Activated naive CD4-positive, alpha-beta T cell treated with anti-CD3 and anti-CD28 coated beads, Interleukin-2, amount 50 U/mL, for 72 hours (primary cell): ENCODE results near the gene IL4I1. TPM values are rescaled to one million over a fixed set of nuclear protein-coding genes. Genes with fewer than 3 reads are reported as not detected.
A peak's percentile ranks its signal among the peaks of the same experiment; 100 is the strongest.

ENCODE experiments used
- ATAC-seq, 2 donors: fragments of 150-1000 bp; cut with Tn5 transposase; 2 replicates each; pipeline ENCODE4 v1.10.0; 2021; ENCODE audit warnings: mild to moderate bottlenecking in 2 of 2, moderate library complexity in 2 of 2
- DNase-seq, 2 donors: peaks; one replicate each; pipeline ENCODE4 v3.0.0; 2021 to 2022; ENCODE audit warnings: low spot score in 2 of 2
- H3K27ac Mint-ChIP-seq, 2 donors: one replicate each; pipeline ENCODE4 v1.8.0; 2022; ENCODE audit warnings: mild to moderate bottlenecking in 2 of 2, mixed read lengths in 2 of 2
- H3K36me3 Mint-ChIP-seq, 2 donors: one replicate each; pipeline ENCODE4 v1.8.0; 2022; ENCODE audit warnings: mixed read lengths in 2 of 2
- H3K9me3 Mint-ChIP-seq, 2 donors: one replicate each; pipeline ENCODE4 v1.8.0; 2022; ENCODE audit warnings: mixed read lengths in 2 of 2
- total RNA-seq, 2 donors: library from RNA; stranded (reverse); gene quantifications; one replicate each; pipeline ENCODE4 v1.2.3, GENCODE V29; 2022

Gene IL4I1
- total RNA-seq, 2 donors from 2014 or later = 6.3 to 11.1 TPM

DNA sequence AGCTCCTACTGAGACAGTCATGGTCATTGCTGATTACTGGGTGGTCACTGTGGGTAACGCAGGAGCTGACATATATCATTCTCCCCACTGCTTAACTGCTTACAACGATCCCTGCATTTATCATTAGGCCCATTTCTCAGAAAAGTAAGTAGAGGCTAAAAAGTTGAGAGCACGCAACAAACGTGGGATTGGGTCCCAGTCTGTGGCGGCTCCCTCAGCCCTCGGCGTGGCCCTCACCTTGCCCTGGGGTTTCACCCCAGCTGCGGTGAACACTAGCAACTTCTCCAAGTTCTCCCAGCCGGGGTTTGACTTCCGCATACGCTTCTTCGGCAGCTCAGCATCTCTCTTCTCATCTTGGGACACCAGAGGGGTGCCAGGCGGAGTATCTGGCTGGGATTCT is 31.8 kb downstream of the IL4I1 start:
- Mint-ChIP-seq H3K27ac (peak overlapping the region; percentile 23 to 90), H3K9me3 (no peaks in the 10 kb centered on the region), H3K36me3 (peaks cover 21 to 25% of the 10 kb centered on the region in 2 donors)
- no peak for ATAC-seq
- no peak for DNase-seq

DNA sequence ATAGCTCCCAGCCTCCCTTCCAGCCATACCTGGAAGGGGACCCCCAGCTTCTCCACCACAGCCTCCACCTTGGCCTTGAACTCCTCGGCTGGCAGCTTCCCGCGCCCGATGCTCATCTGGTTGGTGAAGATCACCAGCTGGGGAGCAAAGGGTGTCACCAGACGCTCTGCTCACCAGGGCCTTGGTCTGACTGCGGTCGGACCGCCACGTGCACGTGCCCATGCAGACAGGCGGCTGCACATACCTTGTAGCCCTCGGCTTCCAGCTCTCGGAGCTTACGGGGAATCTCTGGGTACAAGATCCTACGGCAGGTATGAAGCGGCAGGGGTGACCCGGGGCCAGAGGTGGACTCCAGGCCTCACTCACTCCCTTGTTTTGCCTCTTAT is 32.8 kb downstream of the IL4I1 start:
- no peak for ATAC-seq
- DNase-seq = no peak
- no peaks in the 10 kb centered on the region for H3K9me3 Mint-ChIP-seq
- H3K36me3 Mint-ChIP-seq = peaks cover 21 to 25% of the 10 kb centered on the region in 2 donors
- peak overlapping the region in 1 of 2 donors; percentile 23 for H3K27ac Mint-ChIP-seq

DNA sequence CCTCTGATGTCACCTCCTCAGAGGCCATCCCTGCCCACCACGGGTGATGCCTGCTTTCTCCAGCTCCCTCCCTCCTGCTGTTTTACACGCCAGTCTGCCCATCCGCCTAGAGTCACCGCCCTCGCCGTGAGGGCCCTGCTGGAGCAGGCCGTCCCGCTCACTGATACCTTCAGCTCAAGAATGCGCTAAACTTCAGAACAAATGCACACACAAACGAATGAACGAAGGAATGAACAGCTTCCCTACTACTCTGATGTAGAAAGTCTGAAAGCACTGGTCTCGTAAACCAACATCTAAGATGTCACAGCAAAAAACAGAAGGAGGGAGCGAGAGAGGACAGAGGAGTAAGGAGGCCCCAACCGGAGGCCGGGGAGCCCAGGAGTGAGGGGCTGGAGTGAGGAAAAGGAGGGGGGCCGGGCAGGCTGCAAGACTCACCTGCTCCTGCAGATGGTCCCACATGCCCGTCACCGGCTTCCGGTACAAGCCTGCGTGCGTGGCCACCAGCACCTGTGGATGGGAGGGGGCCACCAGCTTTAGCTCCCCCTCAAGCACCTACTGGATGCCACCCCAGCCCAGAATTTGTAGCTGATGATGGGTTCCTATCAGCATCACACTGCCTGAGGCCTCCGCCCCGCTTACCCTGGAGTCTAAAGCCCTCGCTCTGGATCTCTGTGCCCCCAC is 33.3 kb downstream of the IL4I1 start:
- Mint-ChIP-seq H3K36me3 (peaks cover 21 to 25% of the 10 kb centered on the region in 2 donors), H3K27ac (no peak overlapping the region), H3K9me3 (no peaks in the 10 kb centered on the region)
- DNase-seq (no peak), ATAC-seq (no peak)

DNA sequence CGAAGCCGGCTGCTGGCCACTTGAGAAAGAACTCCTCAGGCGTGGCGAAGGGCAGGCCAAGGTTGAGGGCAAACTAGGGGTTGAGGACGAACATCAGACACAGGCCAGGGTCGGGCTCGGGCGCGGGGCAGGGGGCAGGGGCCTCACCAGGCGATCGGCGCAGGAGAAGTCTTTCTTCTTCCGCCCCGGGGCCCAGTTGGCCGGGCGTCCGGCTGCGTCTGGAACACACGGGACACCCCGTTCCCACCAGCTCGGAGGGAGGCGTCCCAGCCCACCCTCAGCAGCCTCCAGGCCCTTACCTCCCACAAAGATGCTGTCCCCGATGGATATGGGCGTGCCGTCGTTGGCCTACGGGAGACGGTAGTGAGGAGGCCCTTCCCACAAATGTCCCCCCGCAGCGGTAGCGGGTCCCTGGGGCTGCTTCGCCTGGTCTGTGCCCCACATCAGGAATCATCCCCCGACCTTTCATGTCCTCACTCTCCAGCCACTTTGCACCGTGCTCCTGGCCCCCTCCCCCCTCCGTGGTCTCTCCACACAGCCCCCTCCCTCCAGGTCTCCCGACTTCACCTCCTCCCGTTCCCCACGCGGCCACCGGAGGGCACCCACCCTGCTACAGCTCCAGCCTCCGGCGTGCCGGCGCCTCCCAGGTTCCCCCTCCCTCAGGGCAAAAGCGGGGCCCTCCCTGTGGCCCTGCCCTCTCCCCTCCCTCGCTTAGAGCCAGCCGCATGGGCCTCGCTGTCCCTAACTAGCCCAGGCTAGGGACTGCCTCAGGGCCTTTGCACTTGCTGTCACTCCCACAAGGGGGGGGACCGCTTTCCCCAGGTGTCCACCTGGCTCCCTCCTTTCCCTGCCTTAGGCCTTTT is 34.1 kb downstream of the IL4I1 start:
- Mint-ChIP-seq H3K27ac (no peak overlapping the region), H3K36me3 (peaks cover 21 to 25% of the 10 kb centered on the region in 2 donors), H3K9me3 (no peaks in the 10 kb centered on the region)
- ATAC-seq (no peak), DNase-seq (no peak)

DNA sequence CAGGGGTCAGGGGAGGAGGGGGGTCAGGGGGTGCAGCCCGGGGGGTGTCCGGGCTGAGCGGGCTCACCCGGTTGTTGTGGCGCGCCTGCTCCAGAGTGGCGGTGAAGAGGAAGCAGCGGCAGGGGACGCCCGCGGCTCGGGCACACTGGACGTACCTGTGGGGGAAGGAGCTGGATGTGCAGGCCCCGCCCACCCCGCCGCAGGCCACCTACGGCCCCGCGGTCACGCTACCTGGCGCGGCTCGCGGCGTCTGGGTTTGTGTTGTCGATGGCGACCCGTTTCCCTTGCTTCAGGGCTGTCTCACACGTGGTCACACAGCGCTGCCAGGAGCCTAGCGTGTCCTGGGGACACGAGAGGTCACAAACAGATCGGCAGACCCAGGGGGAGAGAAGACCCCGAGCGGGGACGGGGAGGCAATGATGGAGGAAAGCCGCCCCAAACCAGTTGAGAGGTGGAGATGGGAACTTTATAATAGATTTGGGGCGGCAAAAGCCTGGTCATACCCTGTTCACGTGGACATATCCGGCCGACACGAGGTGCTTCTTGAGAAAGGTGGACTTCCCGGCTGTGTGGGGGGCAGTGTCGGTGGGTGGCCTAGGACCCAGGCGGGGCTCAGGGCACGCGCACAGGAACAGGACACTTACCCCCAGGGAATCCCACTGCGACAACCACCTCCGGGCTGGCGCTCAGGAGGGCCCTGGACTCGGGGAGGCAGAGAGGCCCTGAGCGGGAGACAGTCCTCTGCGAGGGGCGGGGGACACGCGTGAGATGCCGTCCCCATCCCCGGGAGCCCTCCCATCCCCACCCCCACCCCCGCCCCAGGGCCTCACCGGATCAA is 34.9 kb downstream of the IL4I1 start:
- DNase-seq = peak in 1 of 2 donors; percentile 57
- Mint-ChIP-seq H3K9me3 (no peaks in the 10 kb centered on the region), H3K36me3 (peaks cover 18 to 22% of the 10 kb centered on the region in 2 donors), H3K27ac (no peak overlapping the region)
- ATAC-seq = no peak

DNA sequence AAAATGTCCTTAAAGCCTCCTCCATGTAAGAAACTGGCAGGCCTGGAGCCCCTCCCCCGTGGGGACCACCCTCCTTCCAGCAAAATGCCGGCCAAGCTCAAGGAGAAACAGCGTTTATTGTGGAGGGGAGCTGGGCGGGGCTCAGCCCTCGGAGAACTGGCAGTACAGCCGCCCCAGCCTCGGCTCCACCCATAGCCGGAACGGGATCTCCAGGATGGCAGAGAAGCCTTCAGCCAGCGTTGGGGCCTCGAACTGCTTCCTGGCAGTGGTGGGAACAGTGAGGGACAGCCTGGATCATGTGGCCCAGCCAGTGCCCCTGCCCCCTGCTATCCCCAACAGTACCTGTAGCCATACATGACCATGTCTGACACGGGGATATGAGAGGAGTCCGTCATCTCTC is 35.6 kb downstream of the IL4I1 start:
- DNase-seq (peak in 1 of 2 donors; percentile 53), ATAC-seq (no peak)
- no peaks in the 10 kb centered on the region for H3K9me3 Mint-ChIP-seq
- H3K36me3 Mint-ChIP-seq = peaks cover 12 to 15% of the 10 kb centered on the region in 2 donors
- H3K27ac Mint-ChIP-seq = peak overlapping the region in 1 of 2 donors; percentile 44

DNA sequence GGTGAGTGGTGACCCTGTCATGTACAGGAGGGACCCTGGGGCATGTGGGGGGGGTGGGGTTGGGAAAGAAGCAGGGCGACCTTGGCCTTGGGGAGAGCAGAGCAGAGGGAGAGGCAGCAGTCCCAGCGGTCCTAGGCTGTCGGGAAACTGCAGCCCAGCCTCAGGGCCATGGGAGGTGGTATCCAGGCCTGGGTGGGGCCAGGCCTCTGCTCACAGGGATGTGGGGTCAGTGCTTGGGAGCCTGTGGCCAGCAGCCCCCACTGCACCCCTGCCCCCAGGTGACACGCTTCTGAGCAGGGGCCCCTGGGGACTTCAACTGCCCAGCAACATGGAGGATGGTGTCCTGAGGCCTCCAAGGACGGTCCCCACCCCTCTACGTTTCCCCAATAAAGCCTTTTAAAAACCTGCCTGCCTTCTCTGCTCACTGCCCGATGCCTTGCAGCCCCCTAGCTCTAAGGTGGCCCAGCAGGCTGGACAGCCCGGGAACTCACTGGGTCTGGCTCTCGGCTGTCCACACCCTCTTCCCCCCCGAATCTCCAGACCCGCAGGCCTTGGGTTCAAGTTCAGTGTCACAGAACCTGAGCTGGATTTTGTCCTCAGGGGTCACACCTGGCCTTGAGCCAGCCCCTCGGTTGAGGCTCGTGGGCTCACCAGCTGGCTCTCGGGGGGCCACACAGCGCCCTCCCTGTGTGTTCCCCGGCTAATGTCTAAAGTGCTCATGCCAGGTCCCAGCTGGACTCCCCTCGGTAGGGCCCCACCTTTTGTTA is 36.2 kb downstream of the IL4I1 start:
- no peak for ATAC-seq
- Mint-ChIP-seq H3K27ac (peak overlapping the region; percentile 44 to 77), H3K9me3 (no peaks in the 10 kb centered on the region), H3K36me3 (peaks cover 9 to 10% of the 10 kb centered on the region in 2 donors)
- DNase-seq = peak in 1 of 2 donors; percentile 53

DNA sequence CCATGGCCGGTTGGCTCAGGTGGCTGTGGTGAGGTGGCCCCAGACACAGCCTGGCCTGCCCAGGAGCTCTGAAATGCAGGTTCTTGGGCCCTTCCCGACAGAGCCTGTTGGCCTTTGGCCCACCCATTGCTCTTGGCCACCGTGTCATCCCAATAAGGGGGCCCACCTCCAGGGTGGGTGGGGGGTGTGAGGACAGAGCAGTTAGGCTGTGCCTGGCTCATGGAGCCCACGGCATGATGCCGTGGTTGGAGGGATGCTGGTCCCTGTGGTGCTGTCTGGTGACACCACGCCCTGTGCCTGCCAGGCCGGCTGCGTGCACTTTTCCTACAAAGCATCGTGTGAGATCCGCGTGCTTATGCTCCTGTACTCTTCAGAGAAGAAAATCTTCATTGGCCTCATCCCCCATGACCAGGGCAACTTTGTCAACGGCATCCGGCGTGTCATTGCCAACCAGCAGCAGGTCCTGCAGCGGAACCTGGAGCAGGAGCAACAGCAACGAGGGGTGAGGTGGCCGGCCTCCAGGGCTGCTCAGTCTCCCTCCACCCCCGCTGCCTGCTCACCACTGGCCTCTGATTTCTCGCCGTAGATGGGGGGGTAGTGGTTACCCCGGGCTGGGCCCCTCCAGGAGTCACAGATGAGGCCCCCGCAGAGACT is 36.9 kb downstream of the IL4I1 start:
- Mint-ChIP-seq H3K36me3 (peaks cover 4 to 5% of the 10 kb centered on the region in 2 donors), H3K27ac (peak overlapping the region in 1 of 2 donors; percentile 79), H3K9me3 (no peaks in the 10 kb centered on the region)
- no peak for ATAC-seq
- peak in 1 of 2 donors; percentile 55 for DNase-seq

DNA sequence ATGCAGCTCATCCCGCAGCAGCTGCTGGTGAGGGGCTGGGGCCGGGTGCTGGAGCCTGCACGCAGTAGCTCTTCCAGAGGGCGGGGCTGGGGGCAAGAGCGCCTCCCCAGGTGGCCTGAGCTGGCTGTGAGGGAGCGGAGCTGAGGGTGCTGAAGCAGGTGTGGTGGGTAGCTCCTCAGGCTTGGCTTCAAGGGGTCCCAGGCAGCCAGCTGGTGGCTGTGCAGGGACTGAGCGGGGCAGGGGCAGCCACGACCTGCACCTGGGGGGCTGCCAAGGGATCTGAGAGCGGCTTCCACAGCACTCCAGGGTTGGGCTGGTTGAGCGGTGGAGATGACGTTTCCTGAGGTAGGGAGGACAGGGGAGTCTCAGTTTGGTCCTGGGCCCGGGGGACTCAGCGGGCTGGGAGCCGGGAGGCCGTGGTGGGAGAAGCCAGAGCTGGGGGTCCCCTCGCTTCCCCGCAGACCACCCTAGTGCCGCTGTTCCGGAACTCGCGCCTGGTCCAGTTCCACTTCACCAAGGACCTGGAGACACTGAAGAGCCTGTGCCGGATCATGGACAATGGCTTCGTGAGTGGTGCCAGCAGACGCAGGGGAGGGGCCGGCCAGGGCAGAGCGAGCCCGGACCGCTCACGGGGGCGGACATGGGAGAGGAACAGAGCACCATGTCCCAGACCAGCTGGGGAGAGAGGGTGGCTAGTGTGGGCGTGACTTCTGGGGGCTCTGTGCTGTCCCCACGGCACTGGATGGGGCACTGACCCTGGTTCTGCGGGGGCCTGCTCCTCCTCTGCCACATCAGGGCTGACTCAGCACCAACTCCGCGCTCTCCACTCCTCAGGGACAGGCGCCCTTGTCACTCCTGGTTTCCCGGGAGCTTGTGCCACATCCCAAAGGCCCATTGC is 38.4 kb downstream of the IL4I1 start:
- peak overlapping the region; percentile 20 to 79 for H3K27ac Mint-ChIP-seq
- no peaks in the 10 kb centered on the region for H3K36me3 Mint-ChIP-seq
- H3K9me3 Mint-ChIP-seq = no peaks in the 10 kb centered on the region
- no peak for DNase-seq
- no peak for ATAC-seq

DNA sequence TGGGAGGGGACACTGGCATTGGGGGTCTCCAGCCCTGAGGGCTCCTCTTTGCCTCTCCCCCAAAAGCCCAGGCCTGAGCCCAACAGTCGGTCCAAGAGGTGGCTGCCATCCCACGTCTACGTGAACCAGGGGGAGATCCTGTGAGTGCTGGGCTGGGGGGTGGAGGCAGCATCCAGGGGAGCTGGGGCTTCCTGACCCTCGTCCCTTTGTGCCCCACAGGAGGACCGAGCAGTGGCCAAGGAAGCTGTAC is 38.9 kb downstream of the IL4I1 start:
- DNase-seq = no peak
- peak overlapping the region in 1 of 2 donors; percentile 79 for H3K27ac Mint-ChIP-seq
- ATAC-seq = no peak
- no peaks in the 10 kb centered on the region for H3K9me3 Mint-ChIP-seq
- peaks cover 0 to under 1% of the 10 kb centered on the region in 2 donors for H3K36me3 Mint-ChIP-seq

DNA sequence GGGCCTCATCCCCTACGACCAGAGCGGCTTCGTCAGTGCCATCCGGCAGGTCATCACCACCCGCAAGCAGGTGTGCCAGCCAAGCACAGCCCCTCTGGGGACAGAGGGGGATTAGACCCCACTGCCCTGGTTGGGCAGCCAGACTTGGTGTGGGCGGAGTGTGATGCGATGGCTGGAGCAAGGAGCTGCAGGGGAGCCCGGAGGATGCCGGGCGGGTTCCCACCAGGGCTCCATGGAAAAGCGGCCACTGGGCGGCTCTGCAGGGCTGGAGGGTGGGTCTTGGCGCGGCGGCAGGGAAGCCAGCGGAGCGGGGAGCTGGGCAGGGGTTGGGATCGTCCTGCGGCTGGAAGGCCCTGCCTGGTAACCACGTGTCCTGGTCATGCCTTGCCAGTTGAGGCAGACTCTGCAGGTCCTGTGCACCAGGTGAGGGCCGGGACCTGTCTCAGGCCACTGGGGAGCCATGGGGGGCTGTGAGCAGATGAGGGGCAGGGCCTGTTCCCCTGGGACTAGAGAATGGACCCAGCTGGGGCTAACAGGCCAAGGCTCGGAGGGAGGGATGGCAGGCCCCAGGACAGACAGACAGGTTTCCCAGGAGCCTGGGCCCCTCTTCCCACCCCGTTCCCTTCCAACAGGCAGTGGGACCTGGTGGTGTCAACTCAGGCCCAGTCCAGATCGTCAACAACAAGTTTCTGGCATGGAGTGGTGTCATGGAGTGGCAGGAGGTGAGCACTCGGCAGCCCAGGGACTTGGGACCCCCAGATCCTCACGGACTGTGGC is 39.4 kb downstream of the IL4I1 start:
- H3K27ac Mint-ChIP-seq = peak overlapping the region in 1 of 2 donors; percentile 79
- no peaks in the 10 kb centered on the region for H3K9me3 Mint-ChIP-seq
- H3K36me3 Mint-ChIP-seq = peaks cover 0 to 5% of the 10 kb centered on the region in 2 donors
- DNase-seq = no peak
- ATAC-seq = no peak

DNA sequence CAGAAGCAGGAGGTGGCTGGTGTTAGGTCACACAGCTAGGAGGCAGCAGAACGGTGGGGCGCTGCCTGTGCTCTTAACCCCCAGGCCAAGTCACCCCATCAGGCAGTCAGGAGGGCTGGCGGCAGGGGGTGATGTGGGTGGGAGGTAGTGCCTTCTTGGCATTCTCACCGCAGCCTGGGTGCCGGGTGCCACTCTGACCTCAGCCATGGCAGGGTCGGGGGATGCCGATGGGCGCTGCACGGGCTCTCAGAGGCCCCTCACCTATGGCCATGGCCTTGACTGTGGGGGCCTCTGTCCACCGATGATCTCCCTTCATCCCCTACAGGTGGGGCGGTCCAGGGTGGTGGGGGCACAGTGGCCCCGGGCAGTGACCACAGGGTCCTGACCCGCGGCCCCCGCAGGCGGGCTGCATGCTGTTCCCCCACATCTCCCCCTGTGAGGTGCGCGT is 40.1 kb downstream of the IL4I1 start:
- H3K36me3 Mint-ChIP-seq = peaks cover 0 to 10% of the 10 kb centered on the region in 2 donors
- DNase-seq (no peak), ATAC-seq (no peak)
- H3K27ac Mint-ChIP-seq = peak overlapping the region in 1 of 2 donors; percentile 79
- no peaks in the 10 kb centered on the region for H3K9me3 Mint-ChIP-seq

DNA sequence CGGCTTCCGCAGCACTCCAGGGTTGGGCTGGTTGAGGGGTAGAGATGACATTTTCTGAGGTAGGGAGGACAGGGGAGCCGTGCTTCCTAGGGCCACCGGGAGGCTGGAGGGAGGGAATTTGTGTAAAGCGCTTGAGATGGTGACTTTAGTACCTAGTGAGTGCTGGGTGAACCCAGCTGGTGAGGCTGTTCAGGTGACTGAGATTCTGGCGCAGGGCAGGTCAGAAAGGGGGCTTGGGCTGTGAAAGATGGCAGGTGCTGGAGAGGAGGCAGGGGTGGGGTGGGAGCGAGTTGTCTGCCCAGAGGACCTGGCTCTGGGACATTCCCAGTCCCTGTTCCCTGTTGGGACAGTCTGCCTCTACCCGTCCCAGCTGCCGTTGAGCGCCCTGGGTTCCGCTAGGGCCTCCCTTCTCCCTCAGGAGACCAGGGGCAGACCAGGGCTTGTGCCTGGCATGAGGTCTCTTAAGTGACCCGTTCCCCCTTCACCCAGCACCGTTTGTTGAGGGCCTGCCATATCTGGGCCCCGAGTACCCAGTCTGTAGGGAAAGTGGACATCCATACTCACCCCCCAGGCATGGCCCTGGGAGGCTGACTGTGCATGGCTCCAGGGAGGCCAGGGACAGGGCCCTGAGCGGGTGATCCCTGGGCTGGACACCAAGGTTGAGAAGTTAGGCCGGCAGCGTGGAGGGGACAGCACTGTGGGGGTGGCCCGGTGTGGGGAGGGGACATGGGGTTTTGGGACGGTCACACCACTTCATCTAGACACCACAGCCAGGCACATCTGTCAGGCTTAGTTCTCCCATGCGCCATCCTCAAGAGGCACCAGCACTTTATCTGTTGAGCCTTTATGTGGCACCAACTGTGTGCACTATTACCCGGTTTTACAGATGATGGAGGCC is 40.8 kb downstream of the IL4I1 start:
- ATAC-seq = peak in 1 of 2 donors; percentile 4
- peak overlapping the region; percentile 77 to 89 for H3K27ac Mint-ChIP-seq

More for the DNA sequence above, 40.8 kb downstream of the IL4I1 start:
- Mint-ChIP-seq H3K36me3 (peaks cover 0 to 10% of the 10 kb centered on the region in 2 donors), H3K9me3 (no peaks in the 10 kb centered on the region)
- DNase-seq = no peak
